Smooth muscle cell of the brain vasculature (primary cell): Measurements from ENCODE around the gene PPP1R12B.
A peak's percentile ranks its signal among the peaks of the same experiment; 100 is the strongest.
"Not testable (repeated sequence)": the region's sequence is repeated elsewhere in the genome, so short reads cannot be mapped to it uniquely, and the experiment has no call there.

ENCODE experiments used
- DNase-seq: peaks from one replicate; pipeline ENCODE4 v3.0.0-alpha.2; 2012; ENCODE audit warnings: low read depth, low spot score

Gene PPP1R12B

DNA sequence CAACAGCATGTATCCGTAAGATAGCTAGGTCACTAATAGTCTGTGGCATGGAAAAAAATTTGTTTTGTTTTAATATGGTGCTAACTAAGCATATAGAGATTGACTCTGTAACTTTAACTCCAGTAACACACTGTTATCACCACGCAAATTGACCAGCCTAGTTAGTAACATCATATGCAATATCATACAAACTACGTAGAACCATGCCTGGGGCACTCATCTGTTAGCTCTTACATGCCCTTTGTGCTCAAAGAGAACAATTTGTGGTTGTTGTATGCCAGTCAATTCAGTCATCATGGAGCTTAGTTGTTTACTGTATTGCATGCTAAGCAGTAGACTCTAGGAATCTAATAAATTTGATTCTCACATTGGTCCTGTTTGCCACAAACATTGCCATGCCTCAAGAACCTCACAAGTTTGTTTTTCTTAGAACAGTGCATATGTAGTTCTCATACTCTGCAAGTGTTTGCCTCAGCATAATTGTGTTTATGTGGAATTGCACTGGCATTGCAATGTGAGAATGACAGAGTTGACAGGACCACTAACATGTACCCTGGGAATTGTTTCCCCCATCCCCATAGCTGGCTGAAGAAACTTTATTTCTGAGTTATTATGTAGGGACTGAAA, 179.7 kb downstream of the PPP1R12B start:
- DNase-seq = not testable (repeated sequence)

- not testable (repeated sequence) for DNase-seq
These were observed 182.2 kb downstream of the PPP1R12B start for GRCh38 chr1:202530686-202531085.

- no peak for DNase-seq
These were observed 182.9 kb downstream of the PPP1R12B start for GRCh38 chr1:202531472-202531811.

DNA sequence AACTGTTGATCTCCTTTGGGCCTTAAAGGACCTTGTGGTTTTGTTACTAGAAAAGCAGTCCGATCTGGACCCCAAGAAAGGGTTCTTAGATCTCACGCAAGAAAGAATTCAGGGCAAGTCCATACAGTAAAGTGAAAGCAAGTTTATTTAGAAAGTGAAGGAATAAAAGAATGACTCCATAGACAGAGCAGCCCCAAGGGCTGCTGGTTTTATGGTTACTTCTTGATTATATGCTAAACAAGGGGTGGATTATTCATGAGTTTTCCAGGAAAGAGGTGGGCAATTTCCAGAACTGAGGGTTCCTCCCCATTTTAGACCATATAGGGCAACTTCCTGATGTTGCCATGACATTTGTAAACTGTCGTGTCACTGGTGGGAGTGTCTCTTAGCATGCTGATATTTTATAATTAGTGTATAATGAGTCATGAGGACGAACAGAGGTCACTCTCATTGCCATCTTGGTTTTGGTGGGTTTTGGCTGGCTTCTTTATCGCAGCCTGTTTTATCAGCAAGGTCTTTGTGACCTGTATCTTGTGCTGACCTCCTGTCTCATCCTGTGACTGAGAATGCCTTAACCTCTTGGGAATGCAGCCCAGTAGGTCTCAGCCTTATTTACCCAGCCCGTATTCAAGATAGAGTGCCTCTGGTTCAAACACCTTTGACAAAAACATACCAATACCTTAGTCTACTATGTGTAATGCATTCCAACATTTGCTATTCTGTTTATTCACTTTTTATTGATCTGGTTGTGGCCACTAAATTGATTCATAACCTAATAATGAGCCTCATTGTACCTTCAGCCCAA, 183.5 kb downstream of the PPP1R12B start:
- not testable (repeated sequence) for DNase-seq

DNA sequence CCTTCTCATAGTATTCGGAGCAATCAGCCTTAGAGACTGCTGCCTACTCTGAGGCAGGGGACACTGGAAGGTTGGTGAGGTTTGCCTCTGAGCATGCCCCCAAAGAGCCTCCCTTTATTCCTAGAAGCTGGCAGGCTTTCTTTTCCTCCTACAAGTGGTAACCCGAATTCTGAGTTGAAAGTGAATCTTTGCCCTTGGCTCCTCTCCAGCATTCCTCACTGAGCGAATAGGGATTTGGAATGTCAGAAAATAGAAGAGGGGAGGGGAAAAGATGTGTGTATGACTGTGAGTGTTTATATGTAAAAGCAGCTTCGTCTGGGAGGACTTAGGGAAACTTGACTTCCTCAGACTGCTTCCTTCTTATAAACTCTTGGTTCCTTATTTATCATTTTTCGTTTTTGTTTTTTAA, 190.7 kb downstream of the PPP1R12B start:
- DNase-seq = peak; percentile 23

DNA sequence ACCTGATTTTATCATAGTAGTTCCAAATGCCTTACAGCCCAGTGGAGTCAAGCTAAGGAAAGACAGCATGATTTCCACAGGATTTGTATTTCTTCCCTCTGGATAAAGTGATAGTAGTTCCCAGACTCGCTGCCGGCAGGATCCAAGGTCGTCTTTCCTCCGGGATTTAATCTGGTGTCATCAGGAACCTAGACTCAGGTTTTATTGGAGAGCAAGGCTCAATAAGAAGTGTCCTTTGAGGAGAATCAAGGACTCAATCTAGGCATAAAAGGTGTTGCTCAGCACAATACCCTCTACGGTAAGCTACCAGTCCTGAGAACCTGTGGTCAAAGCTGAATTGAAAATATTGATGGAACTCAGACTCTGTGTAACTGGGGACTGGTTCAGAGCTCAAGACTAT, 191.1 kb downstream of the PPP1R12B start:
- not testable (repeated sequence) for DNase-seq

GRCh38 chr1:202540014-202540413, 191.5 kb downstream of the PPP1R12B start:
- DNase-seq = no peak

GRCh38 chr1:202540448-202540847, 191.9 kb downstream of the PPP1R12B start:
- no peak for DNase-seq

- DNase-seq = not testable (repeated sequence)
These were observed 192.4 kb downstream of the PPP1R12B start for GRCh38 chr1:202540858-202541257.

DNA sequence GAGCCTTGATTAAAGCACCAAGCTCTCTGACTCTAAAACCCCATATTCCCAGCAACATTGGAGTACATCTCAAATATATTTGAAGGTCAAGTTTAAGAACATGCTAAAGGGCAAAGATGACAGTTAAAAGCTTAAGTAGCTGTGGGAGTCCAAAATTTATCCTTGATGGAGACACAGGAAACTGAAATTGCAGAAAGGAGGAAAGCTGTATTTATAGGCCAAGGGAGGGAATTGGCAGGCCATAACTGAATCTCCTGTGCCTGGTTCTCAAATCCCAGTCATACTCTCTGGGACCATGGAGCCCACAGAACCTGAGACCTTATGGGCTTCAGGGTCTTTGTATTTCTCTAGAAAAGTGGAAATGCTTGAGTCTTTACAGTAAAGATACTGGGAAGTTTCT, 193.9 kb downstream of the PPP1R12B start:
- not testable (repeated sequence) for DNase-seq

DNA sequence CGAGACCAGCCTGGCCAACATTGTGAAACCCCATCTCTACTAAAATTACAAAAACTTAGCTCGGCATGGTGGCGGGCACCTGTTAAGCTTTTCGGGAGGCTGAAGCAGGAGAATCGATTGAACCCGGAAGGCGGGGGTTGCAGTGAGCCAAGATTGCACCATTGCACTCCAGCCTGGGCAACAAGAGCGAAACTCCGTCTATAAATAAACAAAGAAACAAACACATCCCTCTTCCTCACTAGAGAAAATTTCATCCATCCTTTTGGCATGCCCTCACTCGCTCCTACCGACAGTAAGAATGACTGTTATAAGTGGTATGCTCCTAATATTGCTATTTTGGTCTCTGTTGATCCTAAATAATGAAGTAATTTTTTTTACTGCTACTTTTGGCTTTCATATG, 195.0 kb downstream of the PPP1R12B start:
- DNase-seq = not testable (repeated sequence)

GRCh38 chr1:202544766-202545449, 196.4 kb downstream of the PPP1R12B start:
- DNase-seq = not testable (repeated sequence)

GRCh38 chr1:202545647-202546303, 197.3 kb downstream of the PPP1R12B start:
- not testable (repeated sequence) for DNase-seq

GRCh38 chr1:202546377-202546776, 197.9 kb downstream of the PPP1R12B start:
- DNase-seq = not testable (repeated sequence)

- DNase-seq = not testable (repeated sequence)
These were observed 198.3 kb downstream of the PPP1R12B start for GRCh38 chr1:202546796-202547195.

DNA sequence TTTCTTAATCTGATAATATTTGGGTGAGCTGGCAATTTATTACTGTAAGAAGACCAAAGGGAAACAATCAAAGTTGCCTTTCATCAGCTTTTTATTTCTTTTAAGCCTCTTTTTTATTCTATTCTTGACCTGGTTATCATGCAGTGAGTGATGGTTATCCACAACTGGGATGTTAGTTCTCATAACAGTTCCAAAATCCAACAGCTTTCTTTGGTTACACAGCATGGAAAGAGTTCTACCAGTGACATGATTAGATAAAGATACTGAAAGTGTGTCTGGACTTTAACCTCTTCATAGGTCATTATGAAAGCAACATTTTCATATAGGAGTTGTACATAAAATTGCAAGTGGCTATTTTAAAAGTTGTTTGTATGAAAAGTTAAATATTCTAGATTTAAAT, 198.7 kb downstream of the PPP1R12B start:
- DNase-seq = no peak

GRCh38 chr1:202550088-202550487, 201.6 kb downstream of the PPP1R12B start:
- not testable (repeated sequence) for DNase-seq

DNA sequence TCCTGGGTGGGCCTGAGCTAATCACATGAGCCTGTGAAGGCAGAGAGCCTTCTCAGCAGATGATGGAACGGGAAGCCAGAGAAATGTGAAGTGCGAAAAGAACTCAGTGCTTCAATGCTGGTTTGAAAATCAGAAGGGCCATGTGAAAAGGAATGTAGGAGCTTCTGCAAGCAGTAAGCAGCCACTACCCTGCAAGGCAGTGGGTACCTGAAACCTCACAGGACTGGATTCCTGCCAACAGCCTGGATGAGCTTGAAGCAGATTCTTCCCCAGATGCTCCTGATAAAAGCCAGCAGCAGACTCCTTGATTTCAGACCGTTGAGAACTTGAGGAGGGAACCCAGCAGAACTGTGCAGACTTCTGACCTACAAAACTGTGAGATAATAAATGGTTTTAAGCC, 203.2 kb downstream of the PPP1R12B start:
- no peak for DNase-seq

DNA sequence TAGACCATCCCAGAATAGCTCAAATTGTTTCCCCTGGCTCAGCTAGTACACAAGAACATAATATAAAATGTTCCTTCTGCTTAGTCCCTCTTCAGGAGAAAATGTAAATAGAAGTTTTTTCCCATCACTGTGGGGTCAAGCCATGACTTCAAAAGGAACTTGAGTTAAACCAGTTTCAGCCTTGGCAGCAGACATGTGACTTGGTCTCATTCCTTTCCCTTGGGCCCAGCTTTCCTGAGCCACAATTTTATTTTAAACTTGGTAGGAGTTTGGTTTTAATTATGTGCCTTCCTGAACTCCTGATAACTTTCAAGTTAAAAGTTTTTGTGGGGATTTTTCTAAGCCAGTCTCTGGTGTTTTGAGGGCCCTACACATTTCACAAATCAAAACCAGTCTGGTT, 204.1 kb downstream of the PPP1R12B start:
- not testable (repeated sequence) for DNase-seq

GRCh38 chr1:202553078-202553477, 204.6 kb downstream of the PPP1R12B start:
- DNase-seq = not testable (repeated sequence)

DNA sequence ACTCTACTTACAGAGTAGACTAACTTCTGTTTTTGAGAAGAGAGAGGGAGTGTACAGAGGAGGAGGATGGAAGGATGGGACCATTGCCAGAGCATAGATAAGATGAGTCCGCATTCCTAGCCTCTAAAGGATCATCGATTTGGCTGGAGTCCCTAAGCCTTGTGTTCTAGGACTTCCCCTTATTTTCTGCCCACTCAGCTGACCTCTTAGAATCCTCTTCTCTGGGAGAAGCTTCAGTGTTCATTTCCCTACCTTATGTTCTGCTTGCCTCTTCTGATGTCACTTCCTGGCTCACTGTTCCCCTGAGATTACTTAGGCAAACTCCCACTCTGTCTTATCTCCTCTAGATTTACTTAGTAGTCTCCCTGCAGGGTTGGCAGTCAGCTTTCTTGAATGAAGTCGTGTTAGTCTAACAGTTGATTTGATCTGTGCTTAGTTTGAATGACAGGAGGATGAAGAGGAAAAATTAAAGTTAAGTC, 205.1 kb downstream of the PPP1R12B start:
- no peak for DNase-seq

DNA sequence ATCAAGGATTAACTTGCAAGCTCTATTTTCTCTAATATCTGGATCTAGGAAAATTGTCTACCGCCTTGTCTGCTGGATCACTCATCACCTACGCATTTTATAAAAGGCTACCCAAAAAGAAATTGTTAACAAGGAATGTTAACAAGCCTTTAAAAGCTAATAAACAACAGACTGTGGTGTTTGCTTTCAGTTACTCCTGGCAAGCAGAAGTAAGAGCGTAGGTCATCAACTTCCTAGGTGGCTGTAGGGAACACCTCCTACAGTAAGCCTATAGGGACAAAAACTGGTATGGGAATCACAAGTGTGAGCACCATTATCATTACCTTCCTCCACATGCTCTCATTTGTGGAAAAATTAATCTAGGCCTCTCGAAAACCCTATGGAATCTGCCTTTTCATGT, 206.1 kb downstream of the PPP1R12B start:
- not testable (repeated sequence) for DNase-seq
